Measurements from ENCODE around the gene SAPCD2.
A peak's percentile ranks its signal among the peaks of the same experiment; 100 is the strongest.

SAPCD2 gene

GRCh38 chr9:137107312-137107921 lies 37.1 kb upstream of the SAPCD2 start:
- no peak for DNase-seq (ENCODE audit: low spot score)

DNA sequence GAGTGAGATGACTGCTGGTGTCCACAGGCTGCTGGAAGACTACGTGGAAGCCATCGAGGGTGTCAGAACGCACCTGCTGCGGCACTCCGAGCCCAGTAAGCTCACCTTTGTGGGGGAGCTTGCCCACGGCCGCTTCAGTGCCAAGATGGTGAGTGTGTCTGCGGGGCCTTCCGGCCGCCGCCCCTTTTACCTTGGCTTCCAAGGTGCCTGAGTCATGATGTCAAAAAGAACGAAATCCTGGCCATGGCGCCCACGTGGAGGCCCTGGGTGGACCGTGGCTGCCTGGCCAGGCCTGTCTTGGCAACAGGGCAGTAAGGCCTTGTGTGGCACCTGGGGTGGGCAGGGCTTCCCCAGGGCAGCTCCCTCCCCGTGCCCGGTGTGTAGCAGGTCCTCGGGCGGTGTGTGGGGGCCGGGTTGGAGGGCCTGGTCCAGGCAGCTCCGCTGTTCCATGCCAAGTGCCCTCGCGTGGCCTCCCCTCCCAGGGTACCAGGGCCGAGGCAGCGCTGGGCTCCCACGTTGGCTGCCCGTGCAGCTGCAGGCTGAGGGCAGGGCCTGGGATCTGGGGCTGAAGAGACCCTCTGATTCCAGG lies 36.4 kb upstream of the SAPCD2 start:
- DNase-seq (ENCODE audit: low spot score): no peak

GRCh38 chr9:137105814-137106661 lies 35.7 kb upstream of the SAPCD2 start:
- DNase-seq (ENCODE audit: low spot score): no peak

GRCh38 chr9:137103206-137103999 lies 33.0 kb upstream of the SAPCD2 start:
- DNase-seq (ENCODE audit: low spot score): no peak

GRCh38 chr9:137099231-137099630 lies 28.9 kb upstream of the SAPCD2 start:
- no peak for DNase-seq (ENCODE audit: low spot score)

DNA sequence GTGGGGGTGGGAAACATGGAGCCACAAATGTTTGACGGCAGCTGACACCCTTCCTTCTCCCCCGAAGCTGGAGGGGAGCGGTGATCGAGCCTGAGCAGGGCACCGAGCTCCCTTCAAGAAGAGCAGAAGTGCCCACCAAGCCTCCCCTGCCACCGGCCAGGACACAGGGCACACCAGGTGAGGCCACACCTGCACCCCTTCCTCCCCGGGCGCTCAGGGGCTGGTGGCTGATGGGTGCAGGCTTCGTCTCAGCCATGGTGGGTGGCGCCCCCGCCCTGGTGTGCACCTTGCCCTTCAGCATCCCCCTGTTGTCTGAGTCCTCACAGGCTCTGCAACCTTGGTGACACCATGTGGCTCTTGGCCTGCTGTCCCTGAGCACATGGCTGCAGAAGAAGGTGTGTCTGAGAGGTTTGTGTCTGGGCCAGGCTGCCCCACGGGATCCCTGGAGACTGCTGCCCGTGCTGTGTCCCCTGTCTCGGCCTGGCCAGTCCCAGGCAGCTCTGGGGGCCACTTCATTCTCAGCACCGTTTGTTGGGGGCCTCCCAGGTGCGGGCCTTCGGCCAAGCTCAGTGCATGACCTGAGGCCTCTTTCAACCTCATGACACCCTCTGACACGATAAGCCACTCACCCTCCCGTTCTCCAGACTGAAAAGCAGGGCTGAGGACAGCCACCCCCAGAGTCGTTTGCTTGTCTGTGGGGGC lies 27.6 kb upstream of the SAPCD2 start:
- no peak for DNase-seq (ENCODE audit: low spot score)

DNA sequence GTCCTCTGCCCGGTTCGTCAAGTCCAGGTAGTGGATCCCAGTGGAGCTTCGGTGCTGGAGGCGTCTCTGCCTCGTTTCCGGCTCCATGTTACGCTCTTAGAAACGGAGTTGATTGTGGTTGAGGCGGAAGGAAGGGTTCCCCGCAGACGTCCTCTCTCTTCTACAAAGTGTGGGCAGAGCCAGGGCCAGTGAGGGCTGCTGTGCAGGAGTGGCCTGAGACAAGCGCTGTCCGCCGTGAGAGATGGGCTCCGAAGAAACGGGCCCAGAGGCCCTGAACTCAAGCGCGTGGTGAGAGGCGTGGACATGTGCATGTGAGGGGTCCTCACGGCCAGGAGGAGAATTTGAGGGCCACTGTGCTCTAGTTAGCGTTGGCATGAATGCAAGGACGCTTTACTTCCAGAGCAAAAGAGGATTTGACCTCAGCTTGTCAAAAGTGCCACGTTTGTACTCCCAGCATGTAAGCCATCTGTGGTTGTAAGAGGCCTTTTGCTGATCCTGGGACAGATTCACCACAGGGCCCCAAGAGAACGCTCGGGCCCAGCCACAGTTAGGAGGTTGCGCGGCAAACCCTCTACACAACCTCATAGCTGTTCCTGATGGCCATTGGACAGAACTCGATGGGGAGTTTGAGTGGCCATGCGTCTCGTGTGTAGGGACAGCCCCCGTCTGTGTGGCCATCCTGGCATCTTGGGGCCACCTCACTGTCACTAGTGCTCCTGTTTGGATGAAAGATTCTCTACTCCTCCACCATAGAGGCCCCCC lies 26.6 kb upstream of the SAPCD2 start:
- no peak for DNase-seq (ENCODE audit: low spot score)

- DNase-seq (ENCODE audit: low spot score): peak; percentile 70
Observed at GRCh38 chr9:137095664-137096517, 25.5 kb upstream of the SAPCD2 start.

GRCh38 chr9:137089232-137089947 lies 19.0 kb upstream of the SAPCD2 start:
- no peak for DNase-seq (ENCODE audit: low spot score)

DNA sequence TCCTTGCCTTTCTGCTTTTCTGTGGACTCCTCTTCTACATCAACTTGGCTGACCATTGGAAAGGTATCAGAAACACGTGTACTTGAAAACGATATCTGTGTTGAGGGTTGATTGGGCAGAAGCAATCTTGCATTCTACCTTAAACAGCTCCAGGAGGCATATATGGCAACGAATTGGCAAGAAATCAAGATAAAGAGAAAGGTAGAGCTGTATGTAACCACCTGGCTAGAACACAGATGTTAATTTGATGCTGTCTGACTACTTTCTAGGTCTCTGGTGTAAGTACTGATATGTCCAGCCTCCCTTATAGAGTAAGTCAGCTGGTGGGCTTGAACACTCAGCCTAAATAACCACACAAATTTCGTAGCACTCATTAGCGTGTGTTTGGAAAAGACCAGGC lies 17.8 kb upstream of the SAPCD2 start:
- no peak for DNase-seq (ENCODE audit: low spot score)

DNA sequence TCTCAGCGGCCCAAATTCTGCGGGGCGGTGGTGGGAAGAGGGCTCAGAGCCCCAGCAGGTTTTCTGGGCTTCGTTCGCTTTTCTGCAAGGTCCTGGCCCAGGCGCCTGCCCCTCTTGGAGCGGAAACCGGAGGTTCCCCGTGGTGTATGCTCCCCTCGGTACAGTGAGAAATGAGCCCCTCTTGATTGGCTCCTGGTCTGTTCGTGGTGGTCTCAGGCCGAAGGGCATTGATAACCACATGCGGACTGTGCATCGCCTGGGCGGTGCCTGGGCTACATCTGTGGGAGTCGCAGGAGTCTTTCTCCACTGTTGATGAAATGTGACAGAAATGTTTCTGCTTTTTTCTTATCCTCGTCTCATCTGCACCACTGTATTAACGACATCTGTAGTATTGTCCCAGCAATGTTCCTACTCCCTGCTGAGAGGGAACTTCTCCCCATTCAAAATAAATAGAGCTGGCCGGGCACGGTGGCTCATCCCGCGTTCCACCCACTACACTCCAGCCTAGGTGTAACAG lies 17.1 kb upstream of the SAPCD2 start:
- no peak for DNase-seq (ENCODE audit: low spot score)

GRCh38 chr9:137086531-137087408 lies 16.4 kb upstream of the SAPCD2 start, which contains the start of gene MAN1B1:
TSS of gene MAN1B1 (plus strand) at chr9:137086985. CDS start at chr9:137087000, 15 bp downstream.
- DNase-seq (ENCODE audit: low spot score): peak; percentile 99

DNA sequence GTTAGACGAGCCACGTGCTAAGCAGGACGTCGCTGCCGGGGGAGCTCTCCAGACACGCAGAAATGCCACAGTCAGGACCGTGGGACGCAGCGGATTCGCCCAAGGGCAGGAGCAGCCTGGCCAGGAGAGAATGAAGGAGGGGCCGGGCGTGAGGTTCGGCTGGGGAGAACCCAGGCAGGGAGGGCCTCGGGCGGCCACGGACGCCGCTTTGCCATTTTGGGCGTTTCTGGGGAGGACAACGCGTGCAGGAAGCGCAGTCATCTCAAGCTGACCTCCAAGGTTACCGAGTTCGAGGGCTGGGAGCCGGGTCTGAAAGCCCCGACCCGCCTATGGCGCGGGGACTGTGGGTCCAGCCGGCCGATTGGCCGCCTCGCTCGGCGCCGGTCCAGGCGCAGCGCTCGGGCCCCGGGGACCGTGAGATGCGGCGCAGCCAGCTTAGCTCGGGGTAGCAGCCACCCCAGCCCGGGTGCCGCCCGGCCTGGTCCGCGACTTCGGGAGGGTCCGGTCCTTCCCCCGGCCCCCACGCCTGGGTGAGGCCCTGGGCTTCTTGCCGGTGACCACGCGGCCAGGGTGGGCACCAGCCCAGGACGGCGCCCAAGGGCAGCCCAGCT lies 15.7 kb upstream of the SAPCD2 start:
- DNase-seq (ENCODE audit: low spot score): peak; percentile 45

GRCh38 chr9:137084526-137084925 lies 14.2 kb upstream of the SAPCD2 start:
- no peak for DNase-seq (ENCODE audit: low spot score)

DNA sequence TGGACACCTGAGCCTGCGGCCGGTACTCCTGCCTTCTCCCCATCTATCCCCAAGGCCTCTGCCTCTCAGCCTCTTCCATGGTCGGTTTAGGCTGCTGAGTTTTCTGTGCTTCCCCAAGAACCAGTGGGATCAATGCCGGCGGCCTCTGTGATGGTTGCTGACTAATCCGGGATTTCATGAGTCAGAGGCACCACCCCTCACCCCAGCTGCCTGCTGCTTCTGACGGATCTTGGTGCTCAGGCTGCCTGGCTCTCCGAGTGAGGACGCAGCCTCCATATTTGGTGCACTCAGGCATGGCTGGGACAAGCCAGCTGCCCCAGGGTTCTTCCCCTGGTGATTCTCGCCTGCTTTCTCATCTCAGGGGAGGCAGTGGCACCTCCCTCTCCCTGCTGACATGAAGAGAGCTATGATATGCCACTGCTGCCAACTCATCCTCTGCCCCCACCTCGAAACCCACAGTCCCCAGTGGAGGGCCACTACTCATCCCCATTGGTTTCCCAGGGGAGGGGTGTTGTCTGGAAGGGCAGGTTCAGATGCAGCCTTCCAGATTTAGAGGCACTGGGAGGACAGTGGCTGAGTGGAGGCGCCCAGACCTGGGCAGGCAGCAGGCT lies 13.1 kb upstream of the SAPCD2 start:
- no peak for DNase-seq (ENCODE audit: low spot score)

GRCh38 chr9:137082925-137083290 lies 12.6 kb upstream of the SAPCD2 start:
- DNase-seq (ENCODE audit: low spot score): no peak

- no peak for DNase-seq (ENCODE audit: low spot score)
Observed at GRCh38 chr9:137082222-137082924, 12.0 kb upstream of the SAPCD2 start.
